Liver (tissue), 9 donors: ENCODE results near the gene CABCOCO1. TPM values are rescaled to one million over a fixed set of nuclear protein-coding genes. Genes with fewer than 3 reads are reported as not detected.

Experiments
- DNase-seq: peaks from one replicate; pipeline ENCODE4 v3.0.0-alpha.2; 2017; ENCODE audit warnings: low spot score
- H3K27ac ChIP-seq, 2 donors: one replicate each; pipeline ENCODE4 v1.7.0; 2013; ENCODE audit warnings: inconsistent platforms in 2 of 2, low read length in 2 of 2, control low read depth in 1 of 2, low read depth in 1 of 2, mild to moderate bottlenecking in 1 of 2
- H3K27me3 ChIP-seq, 4 donors: one replicate each; pipeline versions ENCODE4 v1.6.1 to v1.7.0; 2013; ENCODE audit warnings: low read length in 3 of 4, inconsistent platforms in 1 of 4, mild to moderate bottlenecking in 1 of 4, moderate library complexity in 1 of 4; ENCODE audit not compliant: control insufficient read depth in 4 of 4, insufficient read depth in 4 of 4
- H3K36me3 ChIP-seq, 4 donors: one replicate each; pipeline versions ENCODE4 v1.6.1 to v1.7.0; 2013; ENCODE audit warnings: low read length in 3 of 4, mild to moderate bottlenecking in 3 of 4, low read depth in 1 of 4, moderate library complexity in 1 of 4; ENCODE audit not compliant: control insufficient read depth in 4 of 4, insufficient read depth in 3 of 4
- H3K4me1 ChIP-seq, 4 donors: one replicate each; pipeline versions ENCODE4 v1.6.1 to v1.7.0; 2013; ENCODE audit warnings: low read length in 3 of 4, mild to moderate bottlenecking in 3 of 4, moderate library complexity in 1 of 4; ENCODE audit not compliant: control insufficient read depth in 4 of 4, insufficient read depth in 4 of 4
- H3K4me3 ChIP-seq, 3 donors: one replicate each; pipeline versions ENCODE4 v1.6.1 to v1.7.0; 2013; ENCODE audit warnings: low read length in 3 of 3, control low read depth in 1 of 3, low read depth in 1 of 3, mild to moderate bottlenecking in 1 of 3
- H3K9ac ChIP-seq, 2 donors: one replicate each; pipeline ENCODE4 v1.7.0; 2013; ENCODE audit warnings: low read length in 2 of 2, mild to moderate bottlenecking in 2 of 2, moderate library complexity in 2 of 2, control low read depth in 1 of 2, low read depth in 1 of 2
- H3K9me3 ChIP-seq, 4 donors: one replicate each; pipeline versions ENCODE4 v1.6.1 to v1.7.0; 2013; ENCODE audit warnings: low read length in 3 of 4; ENCODE audit not compliant: control insufficient read depth in 4 of 4
- CTCF ChIP-seq: fragments of 150-350 bp; IDR thresholded peaks from 2 replicates; pipeline ENCODE4 v1.5.1; 2017; ENCODE audit warnings: improper control_type of control experiment, low read depth, low read length; ENCODE audit not compliant: missing input control
- EGR1 ChIP-seq, 2 donors: IDR thresholded peaks; 2 replicates each; pipeline ENCODE4 v1.6.1; 2016 to 2018; ENCODE audit warnings: antibody characterized with exemption in 2 of 2, low read depth in 2 of 2
- FOXA1 ChIP-seq: IDR thresholded peaks from 2 replicates; pipeline ENCODE4 v1.6.1; 2016; ENCODE audit warnings: antibody characterized with exemption
- FOXA2 ChIP-seq: IDR thresholded peaks from 2 replicates; pipeline ENCODE4 v1.6.1; 2016; ENCODE audit warnings: antibody characterized with exemption
- GABPA ChIP-seq, 2 donors: IDR thresholded peaks in 1 of 2; conservative IDR thresholded peaks in 1 of 2; 2 replicates each; pipeline ENCODE4 v1.6.1; 2016; ENCODE audit warnings: antibody characterized with exemption in 2 of 2, mild to moderate bottlenecking in 1 of 2, moderate library complexity in 1 of 2
- HNF4A ChIP-seq, 2 donors: conservative IDR thresholded peaks; 2 replicates each; pipeline ENCODE4 v1.6.1; 2016; ENCODE audit warnings: antibody characterized with exemption in 2 of 2, mild to moderate bottlenecking in 2 of 2
- NR2F2 ChIP-seq: IDR thresholded peaks from 2 replicates; pipeline ENCODE4 v1.6.1; 2016; ENCODE audit warnings: antibody characterized with exemption
- RAD21 ChIP-seq, 2 donors: IDR thresholded peaks; 2 replicates each; pipeline ENCODE4 v1.6.1; 2016; ENCODE audit warnings: antibody characterized with exemption in 2 of 2, mild to moderate bottlenecking in 2 of 2
- REST ChIP-seq: IDR thresholded peaks from 2 replicates; pipeline ENCODE4 v1.6.1; 2016; ENCODE audit warnings: antibody characterized with exemption, mild to moderate bottlenecking
- RXRA ChIP-seq, 2 donors: IDR thresholded peaks; 2 replicates each; pipeline ENCODE4 v1.6.1; 2017 to 2018; ENCODE audit warnings: antibody characterized with exemption in 2 of 2, mild to moderate bottlenecking in 1 of 2
- SP1 ChIP-seq: IDR thresholded peaks from 2 replicates; pipeline ENCODE4 v1.6.1; 2018; ENCODE audit warnings: antibody characterized with exemption, mild to moderate bottlenecking
- TAF1 ChIP-seq: conservative IDR thresholded peaks from 2 replicates; pipeline ENCODE4 v1.6.1; 2016; ENCODE audit warnings: antibody characterized with exemption, mild to moderate bottlenecking
- YY1 ChIP-seq: IDR thresholded peaks from 2 replicates; pipeline ENCODE4 v1.6.1; 2016; ENCODE audit warnings: antibody characterized with exemption, mild to moderate bottlenecking
- WGBS: extraction: QIAGEN DNeasy Blood & Tissue Kit; methylation state at CpG from one replicate; pipeline ENCODE4 v1.1.7; 2013; 5-methylcytosine and 5-hydroxymethylcytosine counted together
- polyA plus RNA-seq, 2 donors: library from polyadenylated mRNA; stranded (reverse) in 1 of 2; unstranded in 1 of 2; fragments of 200-250 nt in 1 of 2; fragments of >200 nt in 1 of 2; fragmentation: Nextera tagmentation in 1 of 2; extraction: Ambion mirVana in 1 of 2; gene quantifications; one replicate each; pipeline versions ENCODE4 v1.2.1 to v1.2.3, GENCODE V29; 2013 to 2015
- total RNA-seq, 2 donors: library from RNA; depleted of rRNA; stranded (reverse); fragments of >200 nt; gene quantifications; one replicate each; pipeline ENCODE4 v1.2.3, GENCODE V29; 2014
- donor health status: healthy.
- donor health status: healthy.
- donor health status: healthy.
- donor health status: healthy.
- donor health status: healthy.

Gene CABCOCO1
- total and polyA plus RNA-seq, 4 donors = 0.09 to 0.20 TPM; not detected in 2

GRCh38 chr10:61632057-61632670 is 30.6 kb upstream of the CABCOCO1 start:
- WGBS = 87% methylated on average over 4 of the region's 4 CpGs
- Histone ChIP-seq H3K4me1 (no peaks in the 10 kb centered on the region), H3K27me3 (no peaks in the 10 kb centered on the region), H3K36me3 (no peaks in the 10 kb centered on the region), H3K4me3 (no peak overlapping the region), H3K27ac (no peak overlapping the region), H3K9ac (no peak overlapping the region), H3K9me3 (no peaks in the 10 kb centered on the region)
- no peak for DNase-seq
- TF ChIP-seq GABPA (IDR thresholded peaks at IDR 0.05 in 1 of 2, conservative IDR thresholded peaks at IDR 0.05 in 1 of 2) = no peak
- no peak for TF ChIP-seq FOXA2
- no peak for TF ChIP-seq TAF1
- TF ChIP-seq REST = no peak
- no peak for TF ChIP-seq HNF4A (conservative IDR thresholded peaks at IDR 0.05)
- TF ChIP-seq SP1 = no peak
- TF ChIP-seq EGR1 (IDR thresholded peaks at IDR 0.05; ENCODE audit: low read depth in 2 of 2) = no peak
- no peak for TF ChIP-seq CTCF
- no peak for TF ChIP-seq FOXA1
- TF ChIP-seq RAD21 (IDR thresholded peaks at IDR 0.05) = no peak
- no peak for TF ChIP-seq RXRA (IDR thresholded peaks at IDR 0.05)
- no peak for TF ChIP-seq YY1

GRCh38 chr10:61633665-61634064 is 29.1 kb upstream of the CABCOCO1 start:
- Histone ChIP-seq H3K36me3 (no peaks in the 10 kb centered on the region), H3K4me3 (no peak overlapping the region), H3K27ac (no peak overlapping the region), H3K9me3 (no peaks in the 10 kb centered on the region), H3K9ac (no peak overlapping the region), H3K4me1 (no peaks in the 10 kb centered on the region), H3K27me3 (no peaks in the 10 kb centered on the region)
- WGBS = 64% methylated on average over 3 of the region's 3 CpGs
- TF ChIP-seq YY1 = no peak
- TF ChIP-seq GABPA (IDR thresholded peaks at IDR 0.05 in 1 of 2, conservative IDR thresholded peaks at IDR 0.05 in 1 of 2) = no peak
- DNase-seq = no peak

GRCh38 chr10:61634746-61635145 is 28.0 kb upstream of the CABCOCO1 start:
- H3K4me1 ChIP-seq = no peaks in the 10 kb centered on the region
- WGBS = 69% methylated on average over 1 of the region's 1 CpG
- no peak overlapping the region for H3K27ac ChIP-seq
- no peaks in the 10 kb centered on the region for H3K9me3 ChIP-seq
- no peak overlapping the region for H3K4me3 ChIP-seq
- no peaks in the 10 kb centered on the region for H3K36me3 ChIP-seq
- no peak for TF ChIP-seq GABPA (IDR thresholded peaks at IDR 0.05 in 1 of 2, conservative IDR thresholded peaks at IDR 0.05 in 1 of 2)
- no peak for TF ChIP-seq RXRA (IDR thresholded peaks at IDR 0.05)
- TF ChIP-seq NR2F2 = no peak
- TF ChIP-seq FOXA2 = no peak
- TF ChIP-seq RAD21 (IDR thresholded peaks at IDR 0.05) = no peak
- TF ChIP-seq TAF1 = no peak
- H3K27me3 ChIP-seq = no peaks in the 10 kb centered on the region
- no peak overlapping the region for H3K9ac ChIP-seq
- DNase-seq = no peak
